AML-193 (cell line): ENCODE measurements around the gene DYDC2.
"Not testable (repeated sequence)": the region's sequence is repeated elsewhere in the genome, so short reads cannot be mapped to it uniquely, and the experiment has no call there.

ENCODE experiments used
- DNase-seq, 2 experiments: peaks; one replicate each; lab custom pipeline; 2025; lab: John Stamatoyannopoulos, UW

Gene DYDC2

GRCh38 chr10:80356563-80356988 lies at the start of gene DYDC2, which contains the start of gene DYDC1:
Gene DYDC2, plus strand, starts transcription at chr10:80356781. Its CDS starts 5,663 bp downstream, at chr10:80362444.
Gene DYDC1, minus strand, starts transcription at chr10:80356755. Its CDS starts 4,154 bp downstream, at chr10:80352601.
- DNase-seq = no peak

GRCh38 chr10:80313523-80313922 lies 43.1 kb upstream of the DYDC2 start:
- DNase-seq = no peak

GRCh38 chr10:80315391-80315790 lies 41.2 kb upstream of the DYDC2 start:
- no peak for DNase-seq

- no peak for DNase-seq
Measured at GRCh38 chr10:80318742-80319141, 37.8 kb upstream of the DYDC2 start.

GRCh38 chr10:80319318-80319717 lies 37.3 kb upstream of the DYDC2 start:
- DNase-seq = no peak

GRCh38 chr10:80319725-80320290 lies 36.8 kb upstream of the DYDC2 start:
- DNase-seq = no peak

GRCh38 chr10:80320377-80320776 lies 36.2 kb upstream of the DYDC2 start:
- no peak for DNase-seq

- no peak for DNase-seq
Measured at GRCh38 chr10:80321183-80321582, 35.4 kb upstream of the DYDC2 start.

- DNase-seq = no peak
Measured at GRCh38 chr10:80322158-80322557, 34.4 kb upstream of the DYDC2 start.

GRCh38 chr10:80322711-80323110 lies 33.9 kb upstream of the DYDC2 start:
- DNase-seq = no peak

GRCh38 chr10:80323311-80323710 lies 33.3 kb upstream of the DYDC2 start:
- no peak for DNase-seq

- no peak for DNase-seq
Measured at GRCh38 chr10:80324086-80324485, 32.5 kb upstream of the DYDC2 start.

- no peak for DNase-seq
Measured at GRCh38 chr10:80324891-80325364, 31.7 kb upstream of the DYDC2 start.

- no peak for DNase-seq
Measured at GRCh38 chr10:80333983-80334382, 22.6 kb upstream of the DYDC2 start.

- no peak for DNase-seq
Measured at GRCh38 chr10:80344276-80344675, 12.3 kb upstream of the DYDC2 start.

- DNase-seq = no peak
Measured at GRCh38 chr10:80344912-80345311, 11.7 kb upstream of the DYDC2 start.

- no peak for DNase-seq
Measured at GRCh38 chr10:80350251-80350650, 6.3 kb upstream of the DYDC2 start.

GRCh38 chr10:80351220-80351619 lies 5.4 kb upstream of the DYDC2 start:
- no peak for DNase-seq

GRCh38 chr10:80356989-80357850 lies 639 bp downstream of the DYDC2 start:
- DNase-seq = no peak

GRCh38 chr10:80357851-80358125 lies 1.2 kb downstream of the DYDC2 start:
- DNase-seq = no peak

- not testable (repeated sequence) for DNase-seq
Measured at GRCh38 chr10:80358925-80359324, 2.3 kb downstream of the DYDC2 start.

- no peak for DNase-seq
Measured at GRCh38 chr10:80359644-80360043, 3.1 kb downstream of the DYDC2 start.

- no peak for DNase-seq
Measured at GRCh38 chr10:80365510-80365909, 8.9 kb downstream of the DYDC2 start.

GRCh38 chr10:80371467-80371866 lies 14.9 kb downstream of the DYDC2 start:
- DNase-seq = no peak
